Omental fat pad (tissue), 4 donors: ENCODE measurements around the gene YPEL5. TPM values are rescaled to one million over a fixed set of nuclear protein-coding genes. Genes with fewer than 3 reads are reported as not detected.

Experiments used
- ATAC-seq: fragments of 150-250 bp; one replicate; pipeline ENCODE4 v1.9.1; 2016; ENCODE audit warnings: mild to moderate bottlenecking, moderate library complexity; ENCODE audit not compliant: low FRiP score
- DNase-seq: peaks from one replicate; pipeline ENCODE4 v3.0.0-alpha.2; 2019; ENCODE audit warnings: low spot score
- total RNA-seq, 4 donors: library from RNA; depleted of rRNA; stranded (reverse); fragments of >200 nt; gene quantifications; one replicate each; pipeline ENCODE4 v1.1.0, GENCODE V29; 2016
- TF ChIP-seq, protein P1 (sequence below), 3 donors: fragments of 450-650 bp; IDR thresholded peaks; one replicate each; pipeline ENCODE4 v1.5.1; 2016 to 2017; ENCODE audit warnings: antibody characterized with exemption in 3 of 3, mild to moderate bottlenecking in 3 of 3, moderate library complexity in 2 of 3

The YPEL5 gene
- total RNA-seq, 4 donors from 2014 or later = 69.1 to 254 (median 80.1) TPM

DNA sequence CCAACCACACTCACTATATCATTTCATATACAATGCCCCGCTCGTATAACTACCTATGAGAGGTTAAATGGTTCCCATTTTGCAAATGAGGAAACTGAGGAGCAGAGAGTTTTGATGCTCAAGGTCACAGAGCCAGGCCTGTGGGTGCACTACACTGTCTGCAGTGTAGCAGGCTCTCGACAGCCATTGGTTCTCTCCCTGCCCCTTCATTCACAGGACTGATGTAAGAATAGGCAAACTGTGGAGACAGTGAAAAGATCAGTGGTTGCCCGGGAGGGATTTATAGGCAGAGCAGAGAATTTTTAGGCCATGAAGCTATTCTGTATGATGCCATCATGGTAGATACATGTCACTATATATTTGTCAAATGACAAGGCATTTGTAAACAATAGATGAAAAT is 45.5 kb downstream of the YPEL5 start:
- TF ChIP-seq, protein P1, sequence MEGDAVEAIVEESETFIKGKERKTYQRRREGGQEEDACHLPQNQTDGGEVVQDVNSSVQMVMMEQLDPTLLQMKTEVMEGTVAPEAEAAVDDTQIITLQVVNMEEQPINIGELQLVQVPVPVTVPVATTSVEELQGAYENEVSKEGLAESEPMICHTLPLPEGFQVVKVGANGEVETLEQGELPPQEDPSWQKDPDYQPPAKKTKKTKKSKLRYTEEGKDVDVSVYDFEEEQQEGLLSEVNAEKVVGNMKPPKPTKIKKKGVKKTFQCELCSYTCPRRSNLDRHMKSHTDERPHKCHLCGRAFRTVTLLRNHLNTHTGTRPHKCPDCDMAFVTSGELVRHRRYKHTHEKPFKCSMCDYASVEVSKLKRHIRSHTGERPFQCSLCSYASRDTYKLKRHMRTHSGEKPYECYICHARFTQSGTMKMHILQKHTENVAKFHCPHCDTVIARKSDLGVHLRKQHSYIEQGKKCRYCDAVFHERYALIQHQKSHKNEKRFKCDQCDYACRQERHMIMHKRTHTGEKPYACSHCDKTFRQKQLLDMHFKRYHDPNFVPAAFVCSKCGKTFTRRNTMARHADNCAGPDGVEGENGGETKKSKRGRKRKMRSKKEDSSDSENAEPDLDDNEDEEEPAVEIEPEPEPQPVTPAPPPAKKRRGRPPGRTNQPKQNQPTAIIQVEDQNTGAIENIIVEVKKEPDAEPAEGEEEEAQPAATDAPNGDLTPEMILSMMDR (IDR thresholded peaks at IDR 0.05) = no peak
- ATAC-seq (no peak), DNase-seq (no peak)

DNA sequence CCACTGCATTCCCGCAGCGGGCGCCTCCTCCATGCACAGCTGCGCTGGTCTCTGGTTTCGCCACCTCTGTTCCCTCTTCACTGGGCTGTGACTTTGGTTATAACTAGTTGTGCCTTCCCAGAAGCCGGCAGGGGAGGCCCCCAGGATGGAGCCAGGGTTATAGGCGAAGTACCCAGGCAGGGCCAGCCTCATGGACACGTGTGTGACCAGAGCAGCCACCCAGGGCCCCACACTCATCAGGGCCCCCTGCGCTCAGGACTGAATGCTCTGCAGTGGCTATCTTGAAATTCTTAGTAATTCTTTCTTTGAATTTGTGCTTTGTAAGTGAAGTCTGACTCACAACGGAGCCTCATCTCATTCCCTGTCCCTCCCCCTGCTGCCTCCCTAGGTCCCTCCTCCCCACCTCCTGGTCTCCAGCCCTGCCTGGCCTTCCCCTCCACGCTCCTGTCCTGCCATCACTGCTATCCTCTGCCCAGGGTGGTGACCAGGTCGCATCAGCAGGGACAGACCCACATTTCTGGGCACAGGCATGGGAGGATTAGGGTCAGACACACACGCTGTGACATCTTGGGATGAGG is 46.4 kb downstream of the YPEL5 start:
- ATAC-seq (no peak), DNase-seq (no peak)
- TF ChIP-seq, protein P1 (IDR thresholded peaks at IDR 0.05) = no peak

DNA sequence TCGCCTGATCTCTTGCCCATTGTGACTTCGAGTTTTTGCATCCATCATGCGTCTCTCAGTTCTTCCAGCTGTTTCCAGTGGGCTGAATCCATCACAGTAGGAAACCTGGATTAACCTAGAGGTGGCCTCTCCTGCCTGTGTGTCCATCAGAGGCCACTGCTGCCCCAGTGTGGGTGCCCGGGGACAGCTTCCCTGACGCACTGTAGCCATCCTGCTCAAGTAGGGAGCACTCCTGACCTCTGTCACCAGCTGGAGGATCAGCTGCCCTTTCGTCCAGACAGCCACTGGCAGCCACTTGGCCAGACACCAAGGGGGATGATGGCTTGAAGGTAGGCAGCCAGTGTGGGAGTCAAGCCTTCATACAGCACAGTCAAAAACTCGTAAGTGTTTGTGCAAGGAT is 47.6 kb downstream of the YPEL5 start:
- TF ChIP-seq, protein P1 (IDR thresholded peaks at IDR 0.05) = no peak
- DNase-seq (no peak), ATAC-seq (no peak)

DNA sequence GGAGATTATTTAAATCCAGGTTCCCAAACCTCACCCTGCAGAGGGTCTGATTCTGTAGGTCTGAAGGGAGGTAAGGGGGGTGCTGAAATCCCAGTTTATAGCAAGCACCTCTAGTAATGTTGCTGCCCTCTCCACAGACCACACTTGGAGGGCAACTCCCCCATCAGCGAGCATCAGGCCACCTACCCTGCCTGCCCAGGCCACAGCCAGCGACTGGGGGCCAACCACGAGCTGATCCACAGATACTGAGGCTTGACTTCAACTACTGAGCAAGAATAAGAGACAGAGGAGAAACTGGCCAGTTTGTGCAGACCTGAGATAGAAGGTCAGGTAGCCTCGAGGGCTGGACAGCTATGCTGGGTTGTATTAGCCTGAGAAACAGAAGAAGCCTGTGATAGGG is 48.2 kb downstream of the YPEL5 start:
- no peak for ATAC-seq
- TF ChIP-seq, protein P1 (IDR thresholded peaks at IDR 0.05) = no peak
- no peak for DNase-seq

DNA sequence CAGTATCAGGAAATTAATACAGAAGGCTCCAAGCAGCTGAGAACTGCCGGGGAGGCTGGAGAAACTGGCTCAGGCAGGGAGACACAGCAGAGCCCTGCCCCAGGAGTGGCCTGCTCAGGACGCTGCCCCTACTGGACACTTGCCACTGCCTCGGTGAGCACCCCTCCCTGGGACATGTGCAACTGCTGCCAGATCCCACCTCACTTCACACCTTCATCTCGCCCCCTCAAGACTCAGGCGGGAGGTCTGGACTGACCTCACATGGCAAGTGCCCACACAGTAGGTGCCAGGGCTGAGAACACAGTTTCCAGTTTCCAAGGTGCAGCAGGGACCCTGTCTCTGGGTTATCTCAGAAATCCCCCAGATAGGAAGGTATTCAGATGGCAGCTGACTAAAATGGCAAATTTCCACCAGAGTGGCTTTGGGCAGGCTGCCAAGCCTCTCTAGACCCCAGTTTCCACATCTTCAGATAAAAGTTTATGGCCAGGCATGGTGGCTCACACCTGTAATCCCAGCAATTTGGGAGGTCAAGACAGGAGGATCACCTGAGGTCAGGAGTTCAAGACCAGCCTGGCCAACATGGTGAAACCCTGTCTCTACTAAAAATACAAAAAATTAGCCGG is 50.9 kb downstream of the YPEL5 start:
- DNase-seq (no peak), ATAC-seq (no peak)

DNA sequence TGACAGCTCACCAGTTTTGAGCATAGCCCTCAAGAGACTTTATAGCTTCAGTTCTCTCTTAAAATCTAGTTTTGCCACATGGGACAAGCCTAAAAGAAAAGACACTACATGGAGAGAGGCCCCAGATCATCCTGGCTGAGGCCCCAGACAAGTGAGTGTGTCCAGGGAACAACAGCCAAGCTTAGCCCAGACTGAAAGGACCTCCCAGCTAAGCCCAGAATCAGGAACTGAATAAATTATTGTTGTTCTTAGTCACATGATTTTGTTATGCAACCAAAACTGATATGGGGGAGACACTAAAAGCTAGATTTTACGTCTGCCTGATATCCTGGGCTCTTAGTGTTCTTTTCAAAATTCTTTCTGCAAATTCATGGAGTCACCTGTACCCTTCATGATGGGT is 55.2 kb downstream of the YPEL5 start:
- TF ChIP-seq, protein P1 (IDR thresholded peaks at IDR 0.05) = no peak
- no peak for DNase-seq
- peak; percentile 65 for ATAC-seq

More for the DNA sequence above, 50.9 kb downstream of the YPEL5 start:
- TF ChIP-seq, protein P1 (IDR thresholded peaks at IDR 0.05) = no peak

DNA sequence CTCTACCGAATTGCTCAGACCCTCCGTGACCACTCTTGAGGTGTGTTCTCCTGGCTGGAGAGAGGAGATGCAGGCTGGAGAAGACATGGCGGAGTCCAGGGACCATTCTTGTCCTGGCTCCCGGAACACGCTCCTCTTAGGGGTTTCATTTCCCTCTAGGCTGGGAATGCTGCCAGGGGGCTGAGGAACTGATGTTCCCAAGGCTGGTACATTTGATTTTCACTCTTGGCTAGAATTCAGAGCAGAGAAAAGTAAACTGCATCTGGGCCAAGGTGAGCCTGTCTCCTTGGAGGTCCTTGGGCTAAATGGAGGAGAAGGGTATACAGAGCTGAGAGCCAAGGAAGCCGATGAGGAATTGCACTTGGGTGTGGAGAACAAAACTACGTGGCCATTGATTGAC is 56.3 kb downstream of the YPEL5 start:
- DNase-seq (no peak), ATAC-seq (no peak)
- TF ChIP-seq, protein P1 (IDR thresholded peaks at IDR 0.05) = no peak
